Activated T-helper 1 cell treated with anti-CD3 and anti-CD28 coated beads, Interleukin-12 subunit alpha, Interleukin-12 subunit beta, Interleukin-2, Interleukin-4 antibody, amounts not matched to agents 30 ng/mL and 10 ng/mL and 1 ng/mL, durations not matched to agents 14 hours and 24 hours and 36 hours (primary cell): Measurements from ENCODE around the gene PPP2R5A. TPM values are rescaled to one million over a fixed set of nuclear protein-coding genes. Genes with fewer than 3 reads are reported as not detected.
A peak's percentile ranks its signal among the peaks of the same experiment; 100 is the strongest.
"Not testable (repeated sequence)": the region's sequence is repeated elsewhere in the genome, so short reads cannot be mapped to it uniquely, and the experiment has no call there.

Experiments
- DNase-seq: peaks from one replicate; pipeline ENCODE4 v3.0.0; 2021; ENCODE audit warnings: low spot score
- H3K27ac Mint-ChIP-seq: one replicate; pipeline ENCODE4 v1.8.0; 2021; ENCODE audit warnings: mild to moderate bottlenecking, mixed read lengths
- H3K27me3 Mint-ChIP-seq: one replicate; pipeline ENCODE4 v1.8.0; 2022; ENCODE audit warnings: mild to moderate bottlenecking, moderate library complexity, mixed read lengths; ENCODE audit not compliant: insufficient read depth
- H3K36me3 Mint-ChIP-seq: one replicate; pipeline ENCODE4 v1.8.0; 2021; ENCODE audit warnings: low read depth, mixed read lengths
- H3K4me1 Mint-ChIP-seq: one replicate; pipeline ENCODE4 v1.8.0; 2021; ENCODE audit warnings: low read depth, mixed read lengths
- H3K4me3 Mint-ChIP-seq: one replicate; pipeline ENCODE4 v1.8.0; 2021; ENCODE audit warnings: mild to moderate bottlenecking, moderate library complexity, mixed read lengths
- H3K9me3 Mint-ChIP-seq: one replicate; pipeline ENCODE4 v1.8.0; 2021; ENCODE audit warnings: mixed read lengths
- intact Hi-C: fragments of 100-400 bp; cut with micrococcal nuclease; formaldehyde crosslinking; loops from one replicate; pipeline ENCODE4 v1.15.1; 2024
- total RNA-seq: library from RNA; stranded (reverse); gene quantifications from 2 replicates; pipeline ENCODE4 v1.2.3, GENCODE V29; 2022

Gene PPP2R5A
- total RNA-seq, 1 donor from 2014 or later, result 46.4 TPM

GRCh38 chr1:212291505-212292134 is 6.4 kb downstream of the PPP2R5A start:
- H3K4me1 Mint-ChIP-seq, result peaks cover 88% of the 10 kb centered on the region
- peaks cover 2% of the 10 kb centered on the region for H3K27me3 Mint-ChIP-seq
- H3K36me3 Mint-ChIP-seq, result peaks cover 19% of the 10 kb centered on the region
- peak overlapping the region; percentile 67 for H3K27ac Mint-ChIP-seq
- intact Hi-C loops, result loop anchor here (1.0 kb wide), 1 partner anchor 221 kb away; no protein-coding TSS in a partner anchor
- no peak for DNase-seq
- peak overlapping the region; percentile 2 for H3K4me3 Mint-ChIP-seq
- no peaks in the 10 kb centered on the region for H3K9me3 Mint-ChIP-seq

GRCh38 chr1:212292250-212293105 is 7.3 kb downstream of the PPP2R5A start:
- intact Hi-C loops, result no loop called here
- Mint-ChIP-seq H3K9me3 (no peaks in the 10 kb centered on the region), H3K27me3 (peaks cover 2% of the 10 kb centered on the region), H3K4me1 (peaks cover 81% of the 10 kb centered on the region), H3K4me3 (no peak overlapping the region), H3K27ac (peak overlapping the region; percentile 67), H3K36me3 (peaks cover 17% of the 10 kb centered on the region)
- DNase-seq, result no peak

GRCh38 chr1:212293579-212293978 is 8.4 kb downstream of the PPP2R5A start:
- intact Hi-C loops, result no loop called here
- peaks cover 2% of the 10 kb centered on the region for H3K27me3 Mint-ChIP-seq
- peaks cover 74% of the 10 kb centered on the region for H3K4me1 Mint-ChIP-seq
- H3K4me3 Mint-ChIP-seq, result no peak overlapping the region
- H3K27ac Mint-ChIP-seq, result no peak overlapping the region
- peaks cover 17% of the 10 kb centered on the region for H3K36me3 Mint-ChIP-seq
- no peak for DNase-seq
- H3K9me3 Mint-ChIP-seq, result no peaks in the 10 kb centered on the region

- no peaks in the 10 kb centered on the region for H3K9me3 Mint-ChIP-seq
- H3K36me3 Mint-ChIP-seq, result peaks cover 19% of the 10 kb centered on the region
- no peak overlapping the region for H3K4me3 Mint-ChIP-seq
- H3K4me1 Mint-ChIP-seq, result peaks cover 61% of the 10 kb centered on the region
- DNase-seq, result no peak
- intact Hi-C loops, result loop anchor here (1.0 kb wide), 2 partner anchors 8 to 10 kb away; partner anchors contain the start of gene PPP2R5A
- no peak overlapping the region for H3K27ac Mint-ChIP-seq
- peaks cover 2% of the 10 kb centered on the region for H3K27me3 Mint-ChIP-seq
Observed at GRCh38 chr1:212294983-212295382, 9.8 kb downstream of the PPP2R5A start.

GRCh38 chr1:212295579-212295978 is 10.4 kb downstream of the PPP2R5A start:
- Mint-ChIP-seq H3K4me1 (peaks cover 55% of the 10 kb centered on the region), H3K9me3 (no peaks in the 10 kb centered on the region), H3K36me3 (peaks cover 18% of the 10 kb centered on the region), H3K27me3 (peaks cover 2% of the 10 kb centered on the region), H3K27ac (peak overlapping the region; percentile 59), H3K4me3 (no peak overlapping the region)
- no peak for DNase-seq
- intact Hi-C loops, result loop anchor here (1.0 kb wide), 2 partner anchors 8 to 10 kb away; partner anchors contain the start of gene PPP2R5A

- intact Hi-C loops, result no loop called here
- peaks cover 10% of the 10 kb centered on the region for H3K36me3 Mint-ChIP-seq
- H3K27ac Mint-ChIP-seq, result no peak overlapping the region
- peaks cover 46% of the 10 kb centered on the region for H3K4me1 Mint-ChIP-seq
- H3K27me3 Mint-ChIP-seq, result peaks cover 2% of the 10 kb centered on the region
- no peak for DNase-seq
- no peaks in the 10 kb centered on the region for H3K9me3 Mint-ChIP-seq
- no peak overlapping the region for H3K4me3 Mint-ChIP-seq
Observed at GRCh38 chr1:212297338-212297737, 12.1 kb downstream of the PPP2R5A start.

- no peak overlapping the region for H3K27ac Mint-ChIP-seq
- DNase-seq, result no peak
- intact Hi-C loops, result no loop called here
- H3K9me3 Mint-ChIP-seq, result no peaks in the 10 kb centered on the region
- H3K36me3 Mint-ChIP-seq, result peaks cover 15% of the 10 kb centered on the region
- peaks cover 29% of the 10 kb centered on the region for H3K4me1 Mint-ChIP-seq
- H3K4me3 Mint-ChIP-seq, result no peak overlapping the region
- no peaks in the 10 kb centered on the region for H3K27me3 Mint-ChIP-seq
Observed at GRCh38 chr1:212301580-212301979, 16.4 kb downstream of the PPP2R5A start.

- DNase-seq, result no peak
- no peak overlapping the region for H3K4me3 Mint-ChIP-seq
- H3K27ac Mint-ChIP-seq, result peak overlapping the region; percentile 42
- intact Hi-C loops, result loop anchor here (1.0 to 2.0 kb wide), 4 partner anchors 8 to 78 kb away; partner anchors contain the start of gene PPP2R5A
- no peaks in the 10 kb centered on the region for H3K27me3 Mint-ChIP-seq
- H3K4me1 Mint-ChIP-seq, result peaks cover 29% of the 10 kb centered on the region
- H3K9me3 Mint-ChIP-seq, result no peaks in the 10 kb centered on the region
- H3K36me3 Mint-ChIP-seq, result peaks cover 22% of the 10 kb centered on the region
Observed at GRCh38 chr1:212302745-212303383, 17.7 kb downstream of the PPP2R5A start.

GRCh38 chr1:212305342-212305741 is 20.1 kb downstream of the PPP2R5A start:
- no peaks in the 10 kb centered on the region for H3K27me3 Mint-ChIP-seq
- intact Hi-C loops, result no loop called here
- DNase-seq, result no peak
- H3K4me1 Mint-ChIP-seq, result peaks cover 49% of the 10 kb centered on the region
- no peaks in the 10 kb centered on the region for H3K9me3 Mint-ChIP-seq
- H3K36me3 Mint-ChIP-seq, result peaks cover 33% of the 10 kb centered on the region
- no peak overlapping the region for H3K4me3 Mint-ChIP-seq
- H3K27ac Mint-ChIP-seq, result no peak overlapping the region

GRCh38 chr1:212305984-212306452 is 20.8 kb downstream of the PPP2R5A start:
- H3K4me3 Mint-ChIP-seq, H3K27ac Mint-ChIP-seq, intact Hi-C loops, H3K27me3 Mint-ChIP-seq, DNase-seq, H3K9me3 Mint-ChIP-seq: not testable (repeated sequence)
- Mint-ChIP-seq H3K36me3 (peaks cover 33% of the 10 kb centered on the region), H3K4me1 (peaks cover 49% of the 10 kb centered on the region)

GRCh38 chr1:212309967-212310366 is 24.8 kb downstream of the PPP2R5A start:
- Mint-ChIP-seq H3K9me3 (no peaks in the 10 kb centered on the region), H3K4me3 (no peak overlapping the region), H3K36me3 (peaks cover 32% of the 10 kb centered on the region), H3K27ac (no peak overlapping the region), H3K27me3 (no peaks in the 10 kb centered on the region), H3K4me1 (peaks cover 36% of the 10 kb centered on the region)
- no peak for DNase-seq
- intact Hi-C loops, result no loop called here

- Mint-ChIP-seq H3K4me1 (peaks cover 40% of the 10 kb centered on the region), H3K36me3 (peaks cover 30% of the 10 kb centered on the region), H3K27me3 (no peaks in the 10 kb centered on the region), H3K4me3 (no peak overlapping the region), H3K27ac (no peak overlapping the region), H3K9me3 (no peaks in the 10 kb centered on the region)
- no peak for DNase-seq
- intact Hi-C loops, result no loop called here
Observed at GRCh38 chr1:212310383-212310782, 25.2 kb downstream of the PPP2R5A start.
